GM19035 (cell line): Measurements from ENCODE around the gene RASGRF1.
"Not testable (repeated sequence)": the region's sequence is repeated elsewhere in the genome, so short reads cannot be mapped to it uniquely, and the experiment has no call there.

ENCODE experiments used
- ATAC-seq: cut with Tn5 transposase; IDR thresholded peaks from one replicate; pipeline ENCODE4 v1.9.1; 2021; ENCODE audit not compliant: unreplicated experiment

The RASGRF1 gene

DNA sequence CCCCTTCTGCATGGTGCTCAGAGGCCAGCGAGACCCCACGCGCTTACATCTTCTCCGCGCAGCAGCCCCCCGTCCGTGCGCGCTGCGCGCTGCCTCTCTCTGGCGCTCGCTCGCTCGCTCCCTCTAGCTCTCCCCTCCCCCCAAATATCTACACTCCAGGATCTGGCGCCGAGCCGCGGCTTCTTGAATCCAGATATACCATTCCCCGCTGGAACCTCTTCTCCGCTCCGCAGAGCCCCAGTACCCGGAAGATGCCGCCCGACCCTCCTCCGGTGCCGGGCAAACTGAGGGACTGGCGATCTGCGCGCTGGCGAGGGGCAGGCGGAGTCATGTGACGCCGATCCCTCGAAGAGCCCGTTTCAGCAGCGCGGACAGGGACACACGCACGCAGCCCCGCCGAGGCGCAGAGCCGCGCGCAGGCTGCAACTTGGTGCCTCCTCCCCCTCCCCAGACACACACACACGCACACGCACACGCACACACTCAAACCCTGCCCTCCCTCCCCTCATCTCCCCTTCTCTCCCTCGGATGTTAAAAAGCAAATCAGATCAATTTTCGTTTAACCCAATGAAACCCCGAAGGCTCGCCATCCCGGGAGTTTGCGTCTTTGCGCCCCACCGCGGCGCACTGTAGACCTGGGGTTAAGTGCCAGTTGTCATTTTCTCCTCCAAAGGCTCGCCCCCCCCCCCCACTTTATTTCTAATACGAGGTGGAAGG is at the start of gene RASGRF1:
Gene RASGRF1, minus strand, starts transcription at position 294 of the 717 bp plus-strand sequence. Its CDS starts 282 bp downstream, at position 12.
- no peak for ATAC-seq

DNA sequence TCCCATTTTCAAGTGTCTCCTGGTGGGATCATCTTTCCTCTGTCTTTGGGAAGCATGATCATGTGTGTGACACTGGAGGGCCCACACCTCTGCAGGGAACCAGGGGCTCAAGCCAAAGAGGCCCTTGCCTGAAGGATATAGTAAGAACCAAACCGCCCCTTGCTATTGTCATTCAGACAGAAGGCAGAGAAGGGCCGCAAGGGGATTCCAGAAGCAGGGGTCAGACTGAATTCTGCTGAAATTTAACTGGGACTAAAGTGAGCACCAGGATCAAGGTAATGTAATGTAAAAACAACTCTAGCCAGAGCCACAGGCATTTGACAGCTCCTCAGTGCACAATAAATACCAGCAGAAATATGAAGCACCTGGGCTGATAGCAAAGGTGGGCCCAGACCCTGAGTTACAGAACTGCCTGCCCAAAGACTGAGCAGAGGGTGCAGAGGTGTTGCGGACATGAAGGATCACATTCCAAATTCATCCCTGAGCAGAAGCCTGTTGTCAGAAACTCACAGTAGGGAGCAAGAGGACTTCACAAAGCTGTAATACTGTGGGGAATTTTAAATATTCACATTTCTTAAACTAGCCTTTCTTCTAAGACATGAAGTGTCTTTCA is 46.0 kb upstream of the RASGRF1 start:
- ATAC-seq: no peak

DNA sequence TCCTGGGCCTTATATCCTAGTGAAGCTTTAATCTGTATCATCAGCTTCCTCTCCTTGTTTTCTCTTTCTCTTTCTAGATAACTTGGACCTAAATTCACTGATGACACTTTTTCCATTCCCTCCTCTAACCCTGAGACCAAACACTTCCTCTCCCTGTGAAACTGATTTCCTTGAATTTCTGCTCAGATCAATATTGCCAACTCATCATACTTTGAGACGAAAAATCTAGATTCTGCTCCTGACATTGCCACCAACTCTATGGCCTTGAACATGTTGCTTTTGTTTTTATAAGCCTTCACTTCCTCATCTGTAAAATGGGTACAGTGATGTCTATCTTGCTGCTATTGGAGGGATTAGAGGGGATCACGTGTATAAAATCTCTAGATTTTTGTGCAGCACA is 42.7 kb upstream of the RASGRF1 start:
- no peak for ATAC-seq

GRCh38 chr15:79132770-79133169 is 42.2 kb upstream of the RASGRF1 start:
- no peak for ATAC-seq

GRCh38 chr15:79132361-79132760 is 41.8 kb upstream of the RASGRF1 start:
- ATAC-seq: no peak

DNA sequence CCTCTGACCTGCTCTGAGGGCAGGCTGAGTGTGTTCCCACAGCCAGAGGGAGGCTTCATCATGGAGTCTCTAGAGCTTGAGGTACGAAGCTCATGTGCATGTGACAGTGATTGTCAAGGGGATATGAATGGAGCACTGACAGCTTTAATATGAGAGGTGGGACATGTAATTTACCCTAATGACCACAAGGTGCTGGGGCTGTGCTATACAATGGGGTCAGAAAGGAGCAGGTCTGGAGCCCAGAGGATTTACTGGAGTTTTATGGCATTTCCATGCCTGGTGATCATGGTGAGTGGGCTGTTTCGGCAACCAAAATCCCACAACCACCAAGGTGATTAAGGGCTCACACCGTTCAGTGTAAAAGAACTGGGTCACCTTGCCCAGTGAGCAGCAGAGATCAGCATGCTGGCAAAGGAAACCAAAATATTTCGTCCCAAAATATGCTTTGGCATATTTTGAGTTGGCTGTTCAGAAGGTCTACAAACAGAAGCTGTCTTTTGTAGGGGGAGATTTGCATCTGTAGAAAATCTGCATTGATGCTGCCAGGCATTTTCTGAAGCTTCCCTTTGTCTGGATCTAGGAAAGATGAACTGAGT is 40.1 kb upstream of the RASGRF1 start:
- ATAC-seq: no peak

DNA sequence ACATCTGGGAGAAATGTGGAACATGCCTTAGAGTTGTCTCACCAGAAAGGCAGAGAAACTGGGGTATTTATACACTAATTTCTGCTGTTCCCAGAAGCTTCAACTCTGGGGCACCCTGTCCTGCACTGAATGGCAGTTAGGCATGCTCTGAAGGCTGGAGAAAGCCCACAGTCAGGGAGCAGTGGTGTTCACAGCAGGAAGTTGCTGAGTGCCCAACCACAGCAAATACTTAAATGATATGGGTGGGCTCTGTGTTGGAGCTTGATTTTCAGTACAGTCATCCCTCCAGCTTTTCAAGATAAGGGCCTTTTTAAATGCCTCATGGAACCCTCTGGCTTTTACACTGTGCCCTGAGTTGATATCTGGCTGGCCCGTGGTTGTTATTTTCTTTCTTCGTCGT is 38.7 kb upstream of the RASGRF1 start:
- no peak for ATAC-seq

DNA sequence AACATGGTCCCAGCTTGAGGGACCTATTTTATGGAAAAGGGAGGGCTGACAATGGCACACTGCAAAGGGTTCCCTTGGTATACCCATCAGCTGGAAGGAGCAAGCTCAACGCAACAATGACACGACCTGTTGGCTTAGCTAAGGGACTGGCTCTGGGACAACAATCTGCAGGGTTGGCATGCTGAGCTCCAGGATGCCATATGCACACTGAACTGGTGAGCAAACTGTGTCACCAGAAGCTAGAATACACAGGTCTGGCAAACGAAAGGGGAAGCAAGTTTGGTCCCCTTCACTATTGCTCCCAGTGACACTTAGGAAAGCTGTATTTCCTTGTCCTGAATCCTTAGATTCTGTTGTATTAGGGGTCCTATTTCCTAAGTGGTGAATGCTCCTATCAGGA is 38.0 kb upstream of the RASGRF1 start:
- no peak for ATAC-seq

DNA sequence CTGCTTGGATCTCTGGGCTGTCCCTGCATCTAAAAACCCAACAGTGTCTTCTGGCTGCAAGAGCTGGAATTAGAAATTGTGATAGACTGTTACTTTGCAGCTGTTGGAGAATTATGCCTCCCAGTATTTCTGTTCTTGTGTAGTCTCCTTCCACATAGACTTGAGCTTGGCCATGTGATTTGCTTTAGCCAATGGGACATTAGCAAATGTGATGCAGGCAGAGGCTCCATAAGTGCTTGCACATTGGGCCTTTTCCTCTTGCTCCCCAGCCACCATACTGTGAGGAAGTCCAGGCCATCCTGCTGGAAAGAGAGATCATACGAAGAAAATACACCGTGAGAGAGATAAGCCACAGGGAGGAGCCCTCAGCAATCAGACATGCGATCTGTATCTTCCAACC is 33.8 kb upstream of the RASGRF1 start:
- no peak for ATAC-seq

GRCh38 chr15:79122991-79123390 is 32.4 kb upstream of the RASGRF1 start:
- ATAC-seq: no peak

GRCh38 chr15:79122391-79122790 is 31.8 kb upstream of the RASGRF1 start:
- no peak for ATAC-seq

GRCh38 chr15:79121571-79121970 is 31.0 kb upstream of the RASGRF1 start:
- ATAC-seq: no peak

DNA sequence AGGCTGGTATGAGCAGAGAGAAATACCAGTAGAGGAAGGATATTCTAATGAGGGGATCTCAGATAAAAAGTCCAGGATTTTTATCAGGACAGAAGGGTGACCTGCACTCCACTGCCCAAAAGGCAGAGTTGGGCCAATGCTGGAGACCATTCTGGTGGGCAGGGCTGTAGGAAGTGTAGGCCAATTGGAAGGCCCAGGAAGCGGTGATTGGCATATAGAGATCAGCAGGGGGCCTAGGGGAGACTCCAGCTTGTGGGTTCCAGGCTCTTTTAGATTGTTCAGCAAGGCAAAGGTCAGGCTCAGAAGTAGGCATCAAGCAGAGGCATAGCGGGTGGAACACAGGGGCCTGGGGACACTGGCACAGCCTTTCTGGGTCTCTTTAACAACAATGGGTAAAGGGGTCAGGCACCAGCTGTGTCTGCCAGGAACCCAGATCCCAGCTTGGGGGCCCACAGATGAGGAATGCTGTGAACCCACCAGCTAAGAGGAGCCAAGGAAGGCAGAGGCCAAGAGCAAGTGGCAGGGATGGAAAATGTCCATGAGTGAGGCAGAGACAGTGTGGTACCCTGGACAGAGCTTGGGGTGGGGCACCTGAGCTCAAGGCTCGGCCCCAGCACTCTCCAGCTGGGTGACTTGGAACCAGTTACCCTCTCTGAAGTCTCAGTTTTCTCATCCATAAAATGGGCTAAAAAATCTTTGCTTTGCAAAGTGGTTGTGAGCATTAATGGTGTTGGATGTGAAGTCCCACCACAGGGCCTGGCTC is 27.0 kb upstream of the RASGRF1 start:
- no peak for ATAC-seq

DNA sequence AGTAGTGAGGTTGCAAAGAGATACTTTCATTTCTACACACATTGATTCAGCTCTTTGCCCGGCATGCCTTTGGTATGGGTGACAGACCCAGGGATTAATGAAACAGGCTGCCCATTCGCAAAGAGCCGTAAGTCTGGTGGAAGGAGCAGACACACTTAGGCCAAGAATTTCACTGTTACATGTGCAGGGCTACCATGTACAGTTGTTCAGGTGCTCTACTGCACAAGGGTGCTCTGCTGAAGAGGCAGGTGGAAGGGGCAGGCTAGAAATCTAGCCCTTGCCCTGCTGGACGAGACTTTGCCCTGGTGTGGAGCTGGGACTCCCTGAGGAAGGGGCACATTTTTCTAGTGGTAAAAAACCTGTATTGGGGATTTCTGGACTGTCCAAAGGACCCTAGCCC is 26.2 kb upstream of the RASGRF1 start:
- ATAC-seq: no peak

DNA sequence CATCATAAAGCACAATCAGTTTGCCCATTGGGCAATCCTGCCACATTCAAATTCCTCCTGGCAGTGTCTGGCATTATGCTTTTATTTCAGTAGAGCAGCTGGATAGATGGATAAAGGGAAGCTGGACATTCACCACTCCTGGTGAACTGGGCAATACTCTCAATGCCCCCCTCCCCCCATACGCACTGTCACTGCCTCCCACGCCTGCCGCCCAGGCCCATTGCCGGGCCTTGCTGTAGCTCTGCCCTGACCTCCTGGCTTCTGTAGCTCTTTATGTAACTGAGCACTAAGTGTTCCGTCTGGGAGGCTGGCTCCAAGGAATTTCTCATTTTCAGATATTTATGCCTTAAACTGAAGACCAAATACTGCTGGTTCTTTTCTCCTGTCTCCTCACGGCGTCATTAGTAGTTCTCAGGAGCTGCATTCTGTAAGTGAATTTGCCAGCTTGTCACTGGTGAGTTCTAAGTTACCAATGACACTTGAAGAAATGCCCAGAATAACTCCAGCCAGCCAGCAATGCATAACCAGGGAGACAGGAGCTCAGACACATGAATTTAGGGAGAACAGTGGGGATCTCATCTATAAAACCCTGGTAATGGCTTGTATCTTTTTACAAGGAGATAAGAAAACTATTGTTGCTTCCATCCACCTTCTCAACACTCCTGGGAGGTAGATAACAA is 25.5 kb upstream of the RASGRF1 start:
- no peak for ATAC-seq

DNA sequence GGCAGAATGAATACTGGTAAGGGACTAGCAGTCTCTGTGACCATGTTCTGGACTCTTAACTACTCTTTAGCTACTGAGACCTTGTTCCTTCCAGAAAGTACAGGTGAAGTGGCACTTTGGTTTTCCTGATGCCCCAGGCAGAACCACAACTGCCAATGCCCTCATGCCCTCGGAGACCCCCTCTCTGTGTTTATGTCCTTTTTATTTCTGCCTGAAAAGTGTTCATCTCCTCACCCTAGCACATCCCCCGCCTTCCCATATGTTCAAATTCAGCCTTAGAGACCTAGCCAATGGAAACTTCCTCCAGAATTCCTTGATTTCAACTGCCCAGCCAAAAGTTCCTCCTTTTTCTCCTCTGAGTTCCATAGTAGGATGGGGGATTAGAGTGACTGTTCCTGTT is 23.3 kb upstream of the RASGRF1 start:
- no peak for ATAC-seq

GRCh38 chr15:79111404-79111803 is 20.8 kb upstream of the RASGRF1 start:
- ATAC-seq: not testable (repeated sequence)

- no peak for ATAC-seq
Observed at GRCh38 chr15:79105141-79105540, 14.6 kb upstream of the RASGRF1 start.

DNA sequence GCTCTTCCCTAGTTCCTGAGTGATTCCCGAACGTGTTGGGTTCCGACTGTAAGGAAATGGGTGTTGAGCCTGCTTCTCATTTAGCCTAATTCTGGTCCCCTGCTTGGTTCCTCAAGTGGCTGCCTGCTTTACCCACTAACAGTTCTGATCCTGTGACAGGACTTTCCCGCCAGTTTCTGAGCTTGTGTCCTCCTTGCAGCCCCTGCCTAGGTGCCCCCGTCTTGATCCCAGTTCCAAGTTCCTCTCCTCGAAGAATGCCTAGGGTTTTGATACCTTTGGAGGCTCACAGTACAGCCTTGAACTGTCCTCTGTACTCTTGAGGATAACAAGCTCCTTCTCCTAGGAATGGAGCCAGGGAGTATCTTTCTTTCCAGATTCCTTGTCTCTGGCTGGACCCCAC is 12.0 kb upstream of the RASGRF1 start:
- no peak for ATAC-seq

GRCh38 chr15:79101866-79102581 is 11.4 kb upstream of the RASGRF1 start:
- no peak for ATAC-seq

GRCh38 chr15:79099692-79100091 is 9.1 kb upstream of the RASGRF1 start:
- ATAC-seq: no peak
